LNCAP (cell line): ENCODE results near the gene SPX.

Experiments used
- CTCF ChIP-seq: fragments of 450-650 bp; IDR thresholded peaks from 2 replicates; pipeline ENCODE4 v1.5.1; 2017; ENCODE audit warnings: mild to moderate bottlenecking

The SPX gene

GRCh38 chr12:21526053-21526452 lies at the start of gene SPX:
Gene SPX (plus strand): TSS chr12:21526296. CDS start chr12:21526473, 177 bp downstream.
- TF ChIP-seq CTCF, result no peak

GRCh38 chr12:21476949-21477348 lies 49.1 kb upstream of the SPX start:
- no peak for TF ChIP-seq CTCF

GRCh38 chr12:21478756-21479455 lies 47.2 kb upstream of the SPX start:
- no peak for TF ChIP-seq CTCF

GRCh38 chr12:21483531-21483930 lies 42.6 kb upstream of the SPX start:
- no peak for TF ChIP-seq CTCF

GRCh38 chr12:21485998-21486397 lies 40.1 kb upstream of the SPX start:
- TF ChIP-seq CTCF, result no peak

GRCh38 chr12:21499765-21500164 lies 26.3 kb upstream of the SPX start:
- TF ChIP-seq CTCF, result no peak

- no peak for TF ChIP-seq CTCF
These were observed 25.3 kb upstream of the SPX start for GRCh38 chr12:21500786-21501257.
